HEK293 (cell line): Measurements from ENCODE around the gene PTH1R.

Experiments
- KLF16 ChIP-seq: fragments of 450-650 bp; formaldehyde crosslinking; IDR thresholded peaks from 2 replicates; pipeline ENCODE4 v1.5.1; 2017; ENCODE audit warnings: missing biosample characterization, missing genetic modification characterization
- KLF8 ChIP-seq: fragments of 450-650 bp; formaldehyde crosslinking; IDR thresholded peaks from 2 replicates; pipeline ENCODE4 v1.5.1; 2016; ENCODE audit warnings: missing biosample characterization, missing genetic modification characterization
- WT1 ChIP-seq: fragments of 450-650 bp; formaldehyde crosslinking; IDR thresholded peaks from 2 replicates; pipeline ENCODE4 v1.5.1; 2016; ENCODE audit warnings: missing biosample characterization, missing genetic modification characterization
- ZBTB17 ChIP-seq: fragments of 450-650 bp; formaldehyde crosslinking; IDR thresholded peaks from 2 replicates; pipeline ENCODE4 v1.5.1; 2016; ENCODE audit warnings: missing biosample characterization, missing genetic modification characterization
- TF ChIP-seq, protein P1 (sequence below): fragments of 450-650 bp; formaldehyde crosslinking; IDR thresholded peaks from 2 replicates; pipeline ENCODE4 v1.5.1; 2016; ENCODE audit warnings: missing biosample characterization, missing genetic modification characterization
- TF ChIP-seq, protein P2 (sequence below): fragments of 450-650 bp; formaldehyde crosslinking; IDR thresholded peaks from 2 replicates; pipeline ENCODE4 v1.5.1; 2016; ENCODE audit warnings: missing biosample characterization, missing genetic modification characterization
- TF ChIP-seq, protein P3 (sequence below): fragments of 450-650 bp; formaldehyde crosslinking; IDR thresholded peaks from 2 replicates; pipeline ENCODE4 v1.5.1; 2017; ENCODE audit warnings: missing biosample characterization, missing genetic modification characterization
- TF ChIP-seq, protein P4 (sequence below): fragments of 450-650 bp; formaldehyde crosslinking; IDR thresholded peaks from 2 replicates; pipeline ENCODE4 v1.5.1; 2016; ENCODE audit warnings: missing biosample characterization, missing genetic modification characterization

DNA sequence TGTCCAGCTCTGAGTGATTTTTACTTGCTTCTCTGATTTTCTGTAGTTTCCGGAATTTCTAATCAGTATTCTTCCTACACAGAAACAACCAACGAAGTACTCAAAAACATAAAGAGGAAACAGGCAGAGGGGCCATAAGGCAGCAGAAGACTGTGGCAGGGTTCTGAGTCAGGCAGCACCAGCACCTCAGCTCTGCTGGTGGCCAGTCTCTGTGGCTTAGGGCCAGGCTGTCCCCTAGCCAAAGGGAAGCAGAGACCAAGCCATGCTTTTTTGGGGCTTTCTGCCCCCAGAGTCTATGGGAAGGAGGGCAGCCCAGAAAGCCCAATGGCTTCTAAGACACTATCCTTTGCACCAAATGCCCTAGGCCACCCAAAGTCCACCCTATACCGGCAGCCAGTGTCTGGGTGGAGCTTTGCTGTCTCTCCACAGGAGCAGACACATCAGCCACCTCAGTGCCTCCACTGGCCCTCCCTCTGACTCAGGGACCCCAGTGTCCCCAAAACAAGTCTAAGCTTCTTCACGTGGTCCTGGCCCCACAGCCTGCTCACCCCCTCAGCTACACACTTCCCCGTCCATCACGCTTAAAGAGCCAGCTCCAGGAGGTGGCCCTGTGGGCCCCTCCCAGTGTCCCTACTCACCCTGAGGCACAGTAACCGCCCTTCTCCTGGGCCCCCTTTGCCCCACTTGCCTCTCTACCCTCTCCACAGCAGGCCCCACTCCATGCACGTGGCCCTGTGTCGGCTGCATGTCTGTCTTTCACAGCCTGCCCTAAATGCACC is 52.8 kb downstream of the PTH1R start:
- TF ChIP-seq, protein P1, sequence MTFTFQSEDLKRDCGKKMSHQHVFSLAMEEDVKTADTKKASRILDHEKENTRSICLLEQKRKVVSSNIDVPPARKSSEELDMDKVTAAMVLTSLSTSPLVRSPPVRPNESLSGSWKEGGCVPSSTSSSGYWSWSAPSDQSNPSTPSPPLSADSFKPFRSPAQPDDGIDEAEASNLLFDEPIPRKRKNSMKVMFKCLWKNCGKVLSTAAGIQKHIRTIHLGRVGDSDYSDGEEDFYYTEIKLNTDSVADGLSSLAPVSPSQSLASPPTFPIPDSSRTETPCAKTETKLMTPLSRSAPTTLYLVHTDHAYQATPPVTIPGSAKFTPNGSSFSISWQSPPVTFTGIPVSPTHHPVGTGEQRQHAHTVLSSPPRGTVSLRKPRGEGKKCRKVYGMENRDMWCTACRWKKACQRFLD (tag by site-specific recombination): no peak
- TF ChIP-seq, protein P2, sequence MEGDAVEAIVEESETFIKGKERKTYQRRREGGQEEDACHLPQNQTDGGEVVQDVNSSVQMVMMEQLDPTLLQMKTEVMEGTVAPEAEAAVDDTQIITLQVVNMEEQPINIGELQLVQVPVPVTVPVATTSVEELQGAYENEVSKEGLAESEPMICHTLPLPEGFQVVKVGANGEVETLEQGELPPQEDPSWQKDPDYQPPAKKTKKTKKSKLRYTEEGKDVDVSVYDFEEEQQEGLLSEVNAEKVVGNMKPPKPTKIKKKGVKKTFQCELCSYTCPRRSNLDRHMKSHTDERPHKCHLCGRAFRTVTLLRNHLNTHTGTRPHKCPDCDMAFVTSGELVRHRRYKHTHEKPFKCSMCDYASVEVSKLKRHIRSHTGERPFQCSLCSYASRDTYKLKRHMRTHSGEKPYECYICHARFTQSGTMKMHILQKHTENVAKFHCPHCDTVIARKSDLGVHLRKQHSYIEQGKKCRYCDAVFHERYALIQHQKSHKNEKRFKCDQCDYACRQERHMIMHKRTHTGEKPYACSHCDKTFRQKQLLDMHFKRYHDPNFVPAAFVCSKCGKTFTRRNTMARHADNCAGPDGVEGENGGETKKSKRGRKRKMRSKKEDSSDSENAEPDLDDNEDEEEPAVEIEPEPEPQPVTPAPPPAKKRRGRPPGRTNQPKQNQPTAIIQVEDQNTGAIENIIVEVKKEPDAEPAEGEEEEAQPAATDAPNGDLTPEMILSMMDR (tag by site-specific recombination): no peak
- no peak for TF ChIP-seq WT1 (tag by site-specific recombination)
- TF ChIP-seq, protein P3, sequence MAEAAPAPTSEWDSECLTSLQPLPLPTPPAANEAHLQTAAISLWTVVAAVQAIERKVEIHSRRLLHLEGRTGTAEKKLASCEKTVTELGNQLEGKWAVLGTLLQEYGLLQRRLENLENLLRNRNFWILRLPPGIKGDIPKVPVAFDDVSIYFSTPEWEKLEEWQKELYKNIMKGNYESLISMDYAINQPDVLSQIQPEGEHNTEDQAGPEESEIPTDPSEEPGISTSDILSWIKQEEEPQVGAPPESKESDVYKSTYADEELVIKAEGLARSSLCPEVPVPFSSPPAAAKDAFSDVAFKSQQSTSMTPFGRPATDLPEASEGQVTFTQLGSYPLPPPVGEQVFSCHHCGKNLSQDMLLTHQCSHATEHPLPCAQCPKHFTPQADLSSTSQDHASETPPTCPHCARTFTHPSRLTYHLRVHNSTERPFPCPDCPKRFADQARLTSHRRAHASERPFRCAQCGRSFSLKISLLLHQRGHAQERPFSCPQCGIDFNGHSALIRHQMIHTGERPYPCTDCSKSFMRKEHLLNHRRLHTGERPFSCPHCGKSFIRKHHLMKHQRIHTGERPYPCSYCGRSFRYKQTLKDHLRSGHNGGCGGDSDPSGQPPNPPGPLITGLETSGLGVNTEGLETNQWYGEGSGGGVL (tag by site-specific recombination): no peak
- TF ChIP-seq, protein P4, sequence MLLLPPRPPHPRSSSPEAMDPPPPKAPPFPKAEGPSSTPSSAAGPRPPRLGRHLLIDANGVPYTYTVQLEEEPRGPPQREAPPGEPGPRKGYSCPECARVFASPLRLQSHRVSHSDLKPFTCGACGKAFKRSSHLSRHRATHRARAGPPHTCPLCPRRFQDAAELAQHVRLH (tag by site-specific recombination): no peak
- TF ChIP-seq KLF16 (tag by site-specific recombination): no peak
- no peak for TF ChIP-seq ZBTB17 (tag by site-specific recombination)
- TF ChIP-seq KLF8 (tag by site-specific recombination): no peak
